Endothelial cell (in vitro differentiated cells): ENCODE results near the gene RBM39. TPM values are rescaled to one million over a fixed set of nuclear protein-coding genes. Genes with fewer than 3 reads are reported as not detected.
"Not testable (repeated sequence)": the region's sequence is repeated elsewhere in the genome, so short reads cannot be mapped to it uniquely, and the experiment has no call there.

ENCODE experiments used
- DNase-seq: peaks from one replicate; pipeline ENCODE4 v3.0.0; 2021; ENCODE audit warnings: low spot score
- H3K27ac Mint-ChIP-seq: one replicate; pipeline ENCODE4 v1.8.0; 2021; ENCODE audit warnings: mixed read lengths, inconsistent platforms; ENCODE audit not compliant: unreplicated experiment
- H3K27me3 Mint-ChIP-seq: one replicate; pipeline ENCODE4 v1.8.0; 2021; ENCODE audit warnings: mild to moderate bottlenecking, moderate library complexity, mixed read lengths, inconsistent platforms; ENCODE audit not compliant: unreplicated experiment
- H3K36me3 Mint-ChIP-seq: one replicate; pipeline ENCODE4 v1.8.0; 2021; ENCODE audit warnings: mild to moderate bottlenecking, low read depth, mixed read lengths, inconsistent platforms; ENCODE audit not compliant: unreplicated experiment
- H3K4me1 Mint-ChIP-seq: one replicate; pipeline ENCODE4 v1.8.0; 2021; ENCODE audit warnings: mild to moderate bottlenecking, mixed read lengths, inconsistent platforms; ENCODE audit not compliant: unreplicated experiment
- H3K4me3 Mint-ChIP-seq: one replicate; pipeline ENCODE4 v1.8.0; 2021; ENCODE audit warnings: mild to moderate bottlenecking, mixed read lengths, inconsistent platforms; ENCODE audit not compliant: unreplicated experiment
- H3K9me3 Mint-ChIP-seq: one replicate; pipeline ENCODE4 v1.8.0; 2021; ENCODE audit warnings: mixed read lengths, inconsistent platforms; ENCODE audit not compliant: unreplicated experiment
- CTCF ChIP-seq: fragments of 200-600 bp; sonication (generic); IDR thresholded peaks from one replicate; pipeline ENCODE4 v1.5.0; 2021; ENCODE audit warnings: antibody characterized with exemption; ENCODE audit not compliant: unreplicated experiment
- total RNA-seq: library from RNA; stranded (reverse); fragmentation: NEBNext Ultra II Directional; extraction: Animal tissue kit (Norgen Biotek cat#: 25700); gene quantifications from one replicate; pipeline ENCODE4 v1.2.1, GENCODE V29; 2021; ENCODE audit not compliant: unreplicated experiment

The RBM39 gene
- total RNA-seq, 1 donor from 2014 or later: 308 TPM

GRCh38 chr20:35750611-35751010 lies 8.6 kb upstream of the RBM39 start:
- H3K27me3 Mint-ChIP-seq: no peaks in the 10 kb centered on the region
- no peaks in the 10 kb centered on the region for H3K36me3 Mint-ChIP-seq
- TF ChIP-seq CTCF: no peak
- DNase-seq: no peak
- H3K4me1 Mint-ChIP-seq: no peaks in the 10 kb centered on the region
- H3K9me3 Mint-ChIP-seq: no peaks in the 10 kb centered on the region
- no peak overlapping the region for H3K4me3 Mint-ChIP-seq
- no peak overlapping the region for H3K27ac Mint-ChIP-seq

- not testable (repeated sequence) for H3K9me3 Mint-ChIP-seq, H3K27ac Mint-ChIP-seq, H3K4me3 Mint-ChIP-seq, DNase-seq
- Mint-ChIP-seq H3K36me3 (peaks cover 19% of the 10 kb centered on the region), H3K27me3 (peaks cover 17% of the 10 kb centered on the region), H3K4me1 (peaks cover 24% of the 10 kb centered on the region)
Observed at GRCh38 chr20:35744492-35744841, 2.4 kb upstream of the RBM39 start.

- H3K27me3 Mint-ChIP-seq: peaks cover 17% of the 10 kb centered on the region
- no peak for TF ChIP-seq CTCF
- peak overlapping the region; percentile 99 for H3K27ac Mint-ChIP-seq
- H3K4me3 Mint-ChIP-seq: no peak overlapping the region
- H3K4me1 Mint-ChIP-seq: peaks cover 27% of the 10 kb centered on the region
- no peak for DNase-seq
- no peaks in the 10 kb centered on the region for H3K9me3 Mint-ChIP-seq
- H3K36me3 Mint-ChIP-seq: peaks cover 22% of the 10 kb centered on the region
Observed at GRCh38 chr20:35743693-35744491, 1.8 kb upstream of the RBM39 start.

GRCh38 chr20:35742741-35743523 lies 872 bp upstream of the RBM39 start:
- H3K36me3 Mint-ChIP-seq: peaks cover 31% of the 10 kb centered on the region
- TF ChIP-seq CTCF: no peak
- DNase-seq: no peak
- peak overlapping the region; percentile 99 for H3K27ac Mint-ChIP-seq
- H3K27me3 Mint-ChIP-seq: peaks cover 17% of the 10 kb centered on the region
- no peaks in the 10 kb centered on the region for H3K9me3 Mint-ChIP-seq
- peak overlapping the region; percentile 100 for H3K4me3 Mint-ChIP-seq
- peaks cover 34% of the 10 kb centered on the region for H3K4me1 Mint-ChIP-seq

GRCh38 chr20:35739294-35740163 lies 2.5 kb downstream of the RBM39 start:
- Mint-ChIP-seq H3K27ac (peak overlapping the region; percentile 59), H3K4me1 (peaks cover 37% of the 10 kb centered on the region), H3K4me3 (peak overlapping the region; percentile 100), H3K36me3 (peaks cover 41% of the 10 kb centered on the region), H3K27me3 (peaks cover 16% of the 10 kb centered on the region), H3K9me3 (no peaks in the 10 kb centered on the region)
- no peak for DNase-seq
- TF ChIP-seq CTCF: no peak
